Prostate gland (tissue), 2 donors: ENCODE measurements around the gene SEC14L1. TPM values are rescaled to one million over a fixed set of nuclear protein-coding genes. Genes with fewer than 3 reads are reported as not detected.

Source experiments
- DNase-seq: peaks from one replicate; pipeline ENCODE4 v3.0.0-alpha.2; 2019; ENCODE audit warnings: low spot score
- H3K27ac ChIP-seq, 2 donors: fragments of 200-600 bp; sonication (generic); 2 replicates each; pipeline ENCODE4 v1.5.1; 2017 to 2019
- H3K27me3 ChIP-seq: fragments of 200-600 bp; sonication (generic); replicated peaks from 2 replicates; pipeline ENCODE4 v1.5.1; 2019; ENCODE audit not compliant: insufficient read depth
- H3K36me3 ChIP-seq, 2 donors: fragments of 200-600 bp; sonication (generic); 1 replicate in 1 of 2; 2 replicates in 1 of 2; pipeline versions ENCODE4 v1.5.1 to v1.8.1; 2017 to 2019
- H3K4me1 ChIP-seq: fragments of 200-600 bp; sonication (generic); replicated peaks from 2 replicates; pipeline ENCODE4 v1.5.1; 2019
- H3K4me3 ChIP-seq, 2 donors: fragments of 200-600 bp; sonication (generic); 2 replicates each; pipeline ENCODE4 v1.5.1; 2017 to 2019
- H3K9me3 ChIP-seq: fragments of 200-600 bp; sonication (generic); 2 replicates; pipeline ENCODE4 v1.5.1; 2017
- POLR2A ChIP-seq: fragments of 450-650 bp; IDR thresholded peaks from one replicate; pipeline ENCODE4 v1.6.1; 2016; ENCODE audit warnings: antibody characterized with exemption, mild to moderate bottlenecking
- POLR2AphosphoS5 ChIP-seq: sonication (generic); formaldehyde crosslinking; IDR thresholded peaks from one replicate; pipeline ENCODE4 v1.6.1; 2017; ENCODE audit warnings: antibody characterized with exemption
- WGBS: methylation state at CpG from one replicate; pipeline ENCODE4 v1.1.5; 2018; 5-methylcytosine and 5-hydroxymethylcytosine counted together
- intact Hi-C: fragments of 100-400 bp; cut with DNase I; formaldehyde crosslinking; loops from one replicate; pipeline ENCODE4 v1.14.2; 2022
- total RNA-seq, 2 donors: library from RNA; depleted of rRNA; stranded (reverse); fragments of >200 nt; gene quantifications; one replicate each; pipeline ENCODE4 v1.1.0, GENCODE V29; 2016
- TF ChIP-seq, protein P1 (sequence below), 4 experiments: fragments of 200-600 bp in 2 of 4; fragments of 450-650 bp in 2 of 4; sonication (generic) in 2 of 4; IDR thresholded peaks; 1 replicate in 3 of 4; 2 replicates in 1 of 4; pipeline ENCODE4 v1.5.1; 2016 to 2019; ENCODE audit warnings: antibody characterized with exemption in 4 of 4, mild to moderate bottlenecking in 2 of 4, moderate library complexity in 2 of 4

SEC14L1 gene
- total RNA-seq, 2 donors from 2014 or later: 39.9 to 175 TPM

GRCh38 chr17:77242118-77242851, 101.5 kb downstream of the SEC14L1 start:
- intact Hi-C loops: loop anchor here (5.0 kb wide), 1 partner anchor 375 kb away; the partner anchor contains the start of gene MGAT5B
- TF ChIP-seq, protein P1, sequence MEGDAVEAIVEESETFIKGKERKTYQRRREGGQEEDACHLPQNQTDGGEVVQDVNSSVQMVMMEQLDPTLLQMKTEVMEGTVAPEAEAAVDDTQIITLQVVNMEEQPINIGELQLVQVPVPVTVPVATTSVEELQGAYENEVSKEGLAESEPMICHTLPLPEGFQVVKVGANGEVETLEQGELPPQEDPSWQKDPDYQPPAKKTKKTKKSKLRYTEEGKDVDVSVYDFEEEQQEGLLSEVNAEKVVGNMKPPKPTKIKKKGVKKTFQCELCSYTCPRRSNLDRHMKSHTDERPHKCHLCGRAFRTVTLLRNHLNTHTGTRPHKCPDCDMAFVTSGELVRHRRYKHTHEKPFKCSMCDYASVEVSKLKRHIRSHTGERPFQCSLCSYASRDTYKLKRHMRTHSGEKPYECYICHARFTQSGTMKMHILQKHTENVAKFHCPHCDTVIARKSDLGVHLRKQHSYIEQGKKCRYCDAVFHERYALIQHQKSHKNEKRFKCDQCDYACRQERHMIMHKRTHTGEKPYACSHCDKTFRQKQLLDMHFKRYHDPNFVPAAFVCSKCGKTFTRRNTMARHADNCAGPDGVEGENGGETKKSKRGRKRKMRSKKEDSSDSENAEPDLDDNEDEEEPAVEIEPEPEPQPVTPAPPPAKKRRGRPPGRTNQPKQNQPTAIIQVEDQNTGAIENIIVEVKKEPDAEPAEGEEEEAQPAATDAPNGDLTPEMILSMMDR (IDR thresholded peaks at IDR 0.05): no peak
- no peak for TF ChIP-seq POLR2A
- no peak for TF ChIP-seq POLR2AphosphoS5

GRCh38 chr17:77245162-77245926, 104.6 kb downstream of the SEC14L1 start:
- Histone ChIP-seq H3K4me1 (peaks cover 3% of the 10 kb centered on the region), H3K36me3 (no peaks in the 10 kb centered on the region), H3K4me3 (no peak overlapping the region), H3K9me3 (no peaks in the 10 kb centered on the region), H3K27me3 (no peaks in the 10 kb centered on the region), H3K27ac (no peak overlapping the region)
- no peak for DNase-seq
- TF ChIP-seq, protein P1 (IDR thresholded peaks at IDR 0.05): no peak
- TF ChIP-seq POLR2A: no peak
- no peak for TF ChIP-seq POLR2AphosphoS5
- 81% methylated on average over 18 of the region's 18 CpGs for WGBS
- intact Hi-C loops: loop anchor here (5.0 kb wide), 1 partner anchor 38 kb away; no protein-coding TSS in a partner anchor

More at GRCh38 chr17:77242118-77242851, 101.5 kb downstream of the SEC14L1 start:
- no peaks in the 10 kb centered on the region for H3K27me3 ChIP-seq
- no peaks in the 10 kb centered on the region for H3K9me3 ChIP-seq
- DNase-seq: no peak
- no peak overlapping the region for H3K27ac ChIP-seq
- 42% methylated on average over 23 of the region's 23 CpGs for WGBS
- no peaks in the 10 kb centered on the region for H3K36me3 ChIP-seq
- H3K4me3 ChIP-seq: no peak overlapping the region
- H3K4me1 ChIP-seq: peaks cover 3% of the 10 kb centered on the region

GRCh38 chr17:77246110-77247047, 105.6 kb downstream of the SEC14L1 start:
- DNase-seq: no peak
- intact Hi-C loops: loop anchor here (2.0 to 5.0 kb wide), 2 partner anchors 39 to 160 kb away; no protein-coding TSS in a partner anchor
- Histone ChIP-seq H3K4me1 (peaks cover 3% of the 10 kb centered on the region), H3K9me3 (no peaks in the 10 kb centered on the region), H3K36me3 (no peaks in the 10 kb centered on the region), H3K4me3 (peak overlapping the region; percentile 50 to 51), H3K27ac (peak overlapping the region; percentile 16 to 51), H3K27me3 (no peaks in the 10 kb centered on the region)
- WGBS: 25% methylated on average over 34 of the region's 34 CpGs
- TF ChIP-seq POLR2A (no peak), POLR2AphosphoS5 (no peak)
- TF ChIP-seq, protein P1 (IDR thresholded peaks at IDR 0.05): no peak

GRCh38 chr17:77247048-77247541, 106.3 kb downstream of the SEC14L1 start:
- Histone ChIP-seq H3K4me3 (peak overlapping the region; percentile 50 to 51), H3K36me3 (no peaks in the 10 kb centered on the region), H3K9me3 (no peaks in the 10 kb centered on the region), H3K27me3 (no peaks in the 10 kb centered on the region), H3K27ac (peak overlapping the region; percentile 16 to 51), H3K4me1 (peaks cover 3% of the 10 kb centered on the region)
- peak; percentile 31 for TF ChIP-seq POLR2AphosphoS5
- TF ChIP-seq, protein P1 (IDR thresholded peaks at IDR 0.05): peak; percentile 96 to 99 (median 98)
- no peak for TF ChIP-seq POLR2A
- DNase-seq: peak; percentile 72
- under 1% methylated on average over 48 of the region's 51 CpGs for WGBS
- intact Hi-C loops: loop anchor here (2.0 to 5.0 kb wide), 2 partner anchors 40 to 160 kb away; no protein-coding TSS in a partner anchor
